ENCODE data around the gene GSC.

DNA sequence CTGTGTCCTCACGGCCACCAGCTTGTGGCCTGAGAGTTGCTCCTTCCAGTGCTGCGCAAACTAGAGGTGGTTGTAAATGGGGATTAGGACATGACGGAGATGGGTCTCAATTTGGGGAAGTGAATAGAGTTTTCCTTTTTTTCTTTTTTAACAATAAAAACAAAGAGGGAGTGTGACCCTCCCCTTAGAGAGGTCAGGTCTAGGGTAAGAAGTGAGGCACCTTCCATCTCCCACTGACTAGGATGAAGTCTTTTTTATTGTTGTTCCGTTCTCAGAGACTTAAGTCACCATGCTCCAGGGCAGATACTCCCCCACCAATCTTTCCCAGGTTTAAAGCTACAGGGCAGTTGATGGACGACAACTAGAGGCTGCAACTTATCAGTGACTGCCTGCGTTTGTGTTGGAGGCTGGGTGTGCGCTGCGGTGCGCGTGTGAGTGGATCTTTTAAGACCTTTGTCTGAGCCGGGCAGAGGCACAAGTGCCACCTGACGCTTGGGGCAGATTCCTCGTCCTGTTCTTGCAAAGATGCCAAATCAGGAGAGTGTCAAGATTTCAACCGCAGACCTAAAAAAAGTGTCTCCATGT, 2.1 kb upstream of the GSC start:
- TF ChIP-seq, protein P1, sequence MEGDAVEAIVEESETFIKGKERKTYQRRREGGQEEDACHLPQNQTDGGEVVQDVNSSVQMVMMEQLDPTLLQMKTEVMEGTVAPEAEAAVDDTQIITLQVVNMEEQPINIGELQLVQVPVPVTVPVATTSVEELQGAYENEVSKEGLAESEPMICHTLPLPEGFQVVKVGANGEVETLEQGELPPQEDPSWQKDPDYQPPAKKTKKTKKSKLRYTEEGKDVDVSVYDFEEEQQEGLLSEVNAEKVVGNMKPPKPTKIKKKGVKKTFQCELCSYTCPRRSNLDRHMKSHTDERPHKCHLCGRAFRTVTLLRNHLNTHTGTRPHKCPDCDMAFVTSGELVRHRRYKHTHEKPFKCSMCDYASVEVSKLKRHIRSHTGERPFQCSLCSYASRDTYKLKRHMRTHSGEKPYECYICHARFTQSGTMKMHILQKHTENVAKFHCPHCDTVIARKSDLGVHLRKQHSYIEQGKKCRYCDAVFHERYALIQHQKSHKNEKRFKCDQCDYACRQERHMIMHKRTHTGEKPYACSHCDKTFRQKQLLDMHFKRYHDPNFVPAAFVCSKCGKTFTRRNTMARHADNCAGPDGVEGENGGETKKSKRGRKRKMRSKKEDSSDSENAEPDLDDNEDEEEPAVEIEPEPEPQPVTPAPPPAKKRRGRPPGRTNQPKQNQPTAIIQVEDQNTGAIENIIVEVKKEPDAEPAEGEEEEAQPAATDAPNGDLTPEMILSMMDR (conservative IDR thresholded peaks at IDR 0.05; ENCODE audit: low read depth in 2 of 2): no peak
- TF ChIP-seq POLR2AphosphoS5 (IDR thresholded peaks at IDR 0.05; ENCODE audit: low read depth) (no peak), CREB1 (CRISPR knock-in tag; IDR thresholded peaks at IDR 0.05; ENCODE audit: low read depth) (no peak)
